ENCODE data around the gene KIF6. TPM values are rescaled to one million over a fixed set of nuclear protein-coding genes. Genes with fewer than 3 reads are reported as not detected.
"Not testable (repeated sequence)": the region's sequence is repeated elsewhere in the genome, so short reads cannot be mapped to it uniquely, and the experiment has no call there.

The KIF6 gene
- total RNA-seq, 2 experiments from 2014 or later = not detected

DNA sequence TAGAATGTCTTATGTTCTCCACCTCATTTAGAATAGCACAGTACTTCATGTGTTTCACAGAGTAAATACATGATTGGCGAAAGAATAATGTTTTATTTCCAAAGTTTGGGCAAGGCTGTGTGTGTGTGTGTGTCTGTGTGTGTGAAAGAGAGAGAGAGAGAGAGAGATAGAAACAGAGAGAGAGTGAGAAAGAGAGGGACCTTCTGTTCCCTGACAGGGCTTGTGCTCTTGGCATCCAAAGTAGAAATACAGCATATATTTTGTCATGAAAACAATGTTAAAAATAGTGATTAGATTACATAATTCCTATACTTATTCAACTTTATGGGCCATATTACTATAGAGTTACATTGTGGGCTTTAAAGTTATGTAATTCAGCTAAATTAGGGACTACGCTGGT is 201.2 kb downstream of the KIF6 start:
- Mint-ChIP-seq H3K4me3 (no peak overlapping the region), H3K4me1 (no peaks in the 10 kb centered on the region), H3K27me3 (peaks cover 8% of the 10 kb centered on the region), H3K9me3 (no peaks in the 10 kb centered on the region), H3K36me3 (no peaks in the 10 kb centered on the region), H3K27ac (no peak overlapping the region)
- ATAC-seq (ENCODE audit: low read depth) (no peak), DNase-seq (no peak)
- POLR2A ChIA-PET = no interaction called here

DNA sequence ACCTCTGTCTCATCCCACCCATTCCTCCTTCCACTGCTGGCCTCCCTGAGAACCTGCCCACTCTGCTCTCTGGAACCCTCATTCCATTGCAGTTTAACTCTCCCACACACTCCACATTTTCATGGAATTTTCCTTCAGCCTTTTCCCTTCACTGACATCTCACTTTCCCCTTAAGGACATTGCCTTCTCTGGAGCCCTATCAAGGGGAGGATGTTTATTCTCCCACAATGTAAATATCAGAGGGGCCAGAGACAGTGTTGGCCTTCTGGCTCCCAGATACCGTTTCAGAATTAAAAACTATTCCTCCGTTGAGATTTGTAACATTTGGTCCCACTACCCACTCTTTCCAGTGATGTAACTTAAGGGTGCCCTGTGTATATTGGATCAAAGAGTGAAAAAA is 203.2 kb downstream of the KIF6 start:
- POLR2A ChIA-PET = no interaction called here
- Mint-ChIP-seq H3K4me1 (no peaks in the 10 kb centered on the region), H3K36me3 (no peaks in the 10 kb centered on the region), H3K27me3 (peaks cover 7% of the 10 kb centered on the region), H3K27ac (no peak overlapping the region), H3K9me3 (no peaks in the 10 kb centered on the region), H3K4me3 (no peak overlapping the region)
- DNase-seq (no peak), ATAC-seq (ENCODE audit: low read depth) (no peak)

DNA sequence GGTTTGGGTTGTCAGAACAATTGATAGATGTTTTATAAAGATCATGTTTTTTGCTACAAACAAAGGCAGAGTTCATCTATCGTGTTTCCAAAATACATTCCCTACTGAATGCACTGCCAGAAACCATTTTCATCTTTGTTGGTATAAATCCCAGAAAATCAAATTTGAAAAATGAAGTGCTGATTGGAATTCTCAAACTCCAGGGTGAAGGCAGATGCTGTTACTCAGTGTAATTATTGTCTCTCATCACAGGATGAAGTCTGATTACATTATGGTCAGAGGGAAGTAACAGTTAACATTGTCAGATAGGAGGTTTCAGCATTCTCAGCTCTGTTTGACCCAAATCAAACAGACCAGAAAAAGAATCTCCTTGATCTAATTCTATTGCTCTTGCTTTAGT is 204.3 kb downstream of the KIF6 start:
- no peak overlapping the region for H3K4me3 Mint-ChIP-seq
- no peak for DNase-seq
- POLR2A ChIA-PET = no interaction called here
- H3K27me3 Mint-ChIP-seq = peaks cover 7% of the 10 kb centered on the region
- H3K36me3 Mint-ChIP-seq = no peaks in the 10 kb centered on the region
- H3K9me3 Mint-ChIP-seq = no peaks in the 10 kb centered on the region
- no peaks in the 10 kb centered on the region for H3K4me1 Mint-ChIP-seq
- ATAC-seq (ENCODE audit: low read depth) = no peak
- no peak overlapping the region for H3K27ac Mint-ChIP-seq

GRCh38 chr6:39520411-39520810 is 204.8 kb downstream of the KIF6 start:
- Mint-ChIP-seq H3K27me3 (peaks cover 7% of the 10 kb centered on the region), H3K9me3 (no peaks in the 10 kb centered on the region), H3K4me1 (no peaks in the 10 kb centered on the region), H3K36me3 (no peaks in the 10 kb centered on the region), H3K4me3 (no peak overlapping the region), H3K27ac (no peak overlapping the region)
- POLR2A ChIA-PET = no interaction called here
- ATAC-seq (ENCODE audit: low read depth) = no peak
- DNase-seq = no peak

- Mint-ChIP-seq H3K27ac (no peak overlapping the region), H3K9me3 (no peaks in the 10 kb centered on the region)
- DNase-seq = no peak
Observed at GRCh38 chr6:39518221-39518620, 207.0 kb downstream of the KIF6 start.

DNA sequence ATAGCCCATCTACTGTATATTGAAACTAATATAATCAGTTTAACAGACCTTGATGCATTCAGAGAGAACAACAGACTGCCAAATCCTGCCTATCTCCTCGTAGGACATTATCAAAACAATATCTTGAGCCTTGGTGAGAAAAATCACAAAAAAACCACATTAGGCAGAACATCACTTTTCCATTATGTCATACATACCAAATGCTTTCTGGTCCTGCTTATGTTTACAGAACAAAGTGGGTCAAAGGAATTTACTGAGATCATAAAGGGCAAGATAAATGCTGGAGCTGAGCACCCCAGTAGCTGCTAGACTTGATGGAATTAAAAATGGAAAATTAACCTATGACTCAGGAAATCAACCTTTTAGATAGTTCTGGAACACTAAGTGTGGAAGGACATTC is 207.5 kb downstream of the KIF6 start:
- DNase-seq = no peak
- no peak overlapping the region for H3K27ac Mint-ChIP-seq
- H3K4me3 Mint-ChIP-seq = no peak overlapping the region
- POLR2A ChIA-PET = no interaction called here
- H3K4me1 Mint-ChIP-seq = no peaks in the 10 kb centered on the region
- no peaks in the 10 kb centered on the region for H3K9me3 Mint-ChIP-seq
- H3K27me3 Mint-ChIP-seq = peaks cover 11% of the 10 kb centered on the region
- H3K36me3 Mint-ChIP-seq = no peaks in the 10 kb centered on the region
- no peak for ATAC-seq (ENCODE audit: low read depth)

More at GRCh38 chr6:39518221-39518620, 207.0 kb downstream of the KIF6 start:
- no peaks in the 10 kb centered on the region for H3K4me1 Mint-ChIP-seq
- H3K36me3 Mint-ChIP-seq = no peaks in the 10 kb centered on the region
- no peak for ATAC-seq (ENCODE audit: low read depth)
- POLR2A ChIA-PET = no interaction called here
- H3K27me3 Mint-ChIP-seq = peaks cover 10% of the 10 kb centered on the region
- no peak overlapping the region for H3K4me3 Mint-ChIP-seq

DNA sequence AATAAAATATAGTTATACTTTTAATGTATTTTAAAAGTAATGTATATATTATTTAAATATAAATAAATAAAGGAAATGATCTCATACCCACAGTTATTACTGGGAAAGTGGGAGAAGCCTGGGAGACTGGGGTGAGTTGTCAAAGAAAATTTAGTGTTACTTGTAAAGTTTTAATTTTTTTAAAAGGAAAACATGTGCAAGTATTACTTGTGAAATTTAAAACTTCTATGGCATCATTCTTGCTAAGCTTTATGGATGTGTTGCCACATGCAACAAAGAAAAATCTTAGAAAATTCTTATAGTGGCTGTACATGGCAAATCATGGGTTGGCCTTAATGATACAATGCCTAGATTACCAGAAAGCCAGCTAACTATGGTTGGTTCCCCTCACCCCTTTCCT is 208.7 kb downstream of the KIF6 start:
- POLR2A ChIA-PET = no interaction called here

DNA sequence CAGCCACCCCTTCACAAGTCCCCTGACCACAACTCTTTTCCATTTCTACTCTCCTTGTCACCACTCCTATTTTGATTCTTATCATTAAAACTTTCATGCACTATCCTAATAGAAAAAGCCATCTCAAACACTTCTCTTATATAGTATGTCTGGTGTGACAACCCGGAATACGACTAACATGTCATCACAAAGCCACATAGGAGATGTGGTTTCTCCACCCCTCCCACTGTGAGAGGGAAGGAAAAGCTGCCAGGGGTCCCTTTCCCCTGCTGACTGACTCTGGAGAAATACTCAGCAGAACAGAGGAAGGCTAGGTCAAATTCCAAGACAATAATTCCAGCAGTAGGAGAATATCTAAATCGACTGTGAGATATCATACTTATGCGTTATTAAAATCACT is 209.7 kb downstream of the KIF6 start:
- no peaks in the 10 kb centered on the region for H3K36me3 Mint-ChIP-seq
- no peak overlapping the region for H3K4me3 Mint-ChIP-seq
- H3K27me3 Mint-ChIP-seq = peaks cover 13% of the 10 kb centered on the region
- DNase-seq = no peak
- POLR2A ChIA-PET = no interaction called here
- no peaks in the 10 kb centered on the region for H3K4me1 Mint-ChIP-seq
- H3K9me3 Mint-ChIP-seq = no peaks in the 10 kb centered on the region
- H3K27ac Mint-ChIP-seq = no peak overlapping the region
- ATAC-seq (ENCODE audit: low read depth) = no peak

More for the DNA sequence above, 208.7 kb downstream of the KIF6 start:
- no peak overlapping the region for H3K27ac Mint-ChIP-seq
- ATAC-seq (ENCODE audit: low read depth) (no peak), DNase-seq (no peak)
- H3K4me1 Mint-ChIP-seq = no peaks in the 10 kb centered on the region
- peaks cover 13% of the 10 kb centered on the region for H3K27me3 Mint-ChIP-seq
- H3K9me3 Mint-ChIP-seq = no peaks in the 10 kb centered on the region
- no peaks in the 10 kb centered on the region for H3K36me3 Mint-ChIP-seq
- no peak overlapping the region for H3K4me3 Mint-ChIP-seq

DNA sequence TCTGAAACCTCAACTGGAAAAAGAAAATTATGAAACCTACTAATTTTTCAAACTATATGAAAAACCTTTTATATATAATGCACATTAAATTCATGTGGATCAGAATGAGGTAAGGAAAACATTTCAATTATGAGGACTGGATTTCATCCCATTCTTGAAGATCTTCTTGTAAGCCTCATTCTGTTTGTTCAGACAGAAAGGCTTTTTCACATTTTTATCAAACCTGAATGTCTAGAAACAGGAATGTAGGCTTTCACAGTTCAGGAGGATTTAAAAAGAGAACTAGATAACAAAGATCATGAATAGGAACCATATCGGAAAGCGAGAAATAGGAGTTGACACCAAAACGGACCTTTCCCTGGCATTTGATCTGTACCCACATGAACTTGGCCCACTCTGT is 210.2 kb downstream of the KIF6 start:
- H3K4me3 Mint-ChIP-seq = no peak overlapping the region
- H3K9me3 Mint-ChIP-seq = no peaks in the 10 kb centered on the region
- peaks cover 13% of the 10 kb centered on the region for H3K27me3 Mint-ChIP-seq
- no peaks in the 10 kb centered on the region for H3K36me3 Mint-ChIP-seq
- no peaks in the 10 kb centered on the region for H3K4me1 Mint-ChIP-seq
- no peak for DNase-seq
- ATAC-seq (ENCODE audit: low read depth) = no peak
- POLR2A ChIA-PET = no interaction called here
- H3K27ac Mint-ChIP-seq = no peak overlapping the region

DNA sequence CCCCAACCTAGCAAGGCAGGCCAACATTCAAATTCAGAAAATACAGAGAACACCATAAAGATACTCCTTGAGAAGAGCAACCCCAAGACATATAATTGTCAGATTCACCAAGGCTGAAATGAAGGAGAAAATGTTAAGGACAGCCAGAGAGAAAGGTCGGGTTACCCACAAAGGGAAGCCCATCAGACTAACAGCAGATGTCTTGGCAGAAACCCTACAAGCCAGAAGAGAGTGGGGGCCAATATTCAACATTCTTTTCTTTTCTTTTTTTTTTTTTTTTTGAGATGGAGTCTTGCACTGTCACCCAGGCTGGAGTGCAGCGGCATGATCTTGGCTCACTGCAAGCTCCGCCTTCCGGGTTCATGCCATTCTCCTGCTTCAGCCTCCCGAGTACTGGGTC is 215.4 kb downstream of the KIF6 start:
- H3K9me3 Mint-ChIP-seq; DNase-seq; POLR2A ChIA-PET; ATAC-seq (ENCODE audit: low read depth); H3K27ac Mint-ChIP-seq; H3K4me3 Mint-ChIP-seq; H3K36me3 Mint-ChIP-seq; H3K4me1 Mint-ChIP-seq; H3K27me3 Mint-ChIP-seq: not testable (repeated sequence)

DNA sequence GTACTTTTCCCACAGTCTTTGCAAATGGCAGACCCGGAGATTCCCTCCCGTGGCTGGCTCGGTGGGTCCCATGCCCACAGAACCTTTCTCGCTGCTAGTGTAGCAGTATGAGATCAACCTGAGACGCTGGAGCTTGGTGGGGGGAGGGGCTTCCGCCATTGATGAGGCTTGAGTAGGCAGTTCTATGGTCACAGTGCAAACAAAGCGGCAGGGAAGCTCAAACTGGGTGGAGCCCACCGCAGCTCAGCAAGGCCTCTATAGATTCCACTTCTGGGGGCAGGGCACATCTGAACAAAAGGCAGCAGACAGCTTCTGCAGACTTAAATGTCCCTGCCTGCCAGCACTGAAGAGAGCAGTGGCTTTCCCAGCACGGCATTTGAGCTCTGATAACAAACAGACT is 216.7 kb downstream of the KIF6 start:
- peaks cover 3% of the 10 kb centered on the region for H3K9me3 Mint-ChIP-seq
- POLR2A ChIA-PET = no interaction called here
- H3K4me3 Mint-ChIP-seq = no peak overlapping the region
- H3K36me3 Mint-ChIP-seq = no peaks in the 10 kb centered on the region
- H3K4me1 Mint-ChIP-seq = no peaks in the 10 kb centered on the region
- H3K27ac Mint-ChIP-seq = no peak overlapping the region
- no peak for ATAC-seq (ENCODE audit: low read depth)
- H3K27me3 Mint-ChIP-seq = peaks cover 10% of the 10 kb centered on the region
- DNase-seq = no peak

DNA sequence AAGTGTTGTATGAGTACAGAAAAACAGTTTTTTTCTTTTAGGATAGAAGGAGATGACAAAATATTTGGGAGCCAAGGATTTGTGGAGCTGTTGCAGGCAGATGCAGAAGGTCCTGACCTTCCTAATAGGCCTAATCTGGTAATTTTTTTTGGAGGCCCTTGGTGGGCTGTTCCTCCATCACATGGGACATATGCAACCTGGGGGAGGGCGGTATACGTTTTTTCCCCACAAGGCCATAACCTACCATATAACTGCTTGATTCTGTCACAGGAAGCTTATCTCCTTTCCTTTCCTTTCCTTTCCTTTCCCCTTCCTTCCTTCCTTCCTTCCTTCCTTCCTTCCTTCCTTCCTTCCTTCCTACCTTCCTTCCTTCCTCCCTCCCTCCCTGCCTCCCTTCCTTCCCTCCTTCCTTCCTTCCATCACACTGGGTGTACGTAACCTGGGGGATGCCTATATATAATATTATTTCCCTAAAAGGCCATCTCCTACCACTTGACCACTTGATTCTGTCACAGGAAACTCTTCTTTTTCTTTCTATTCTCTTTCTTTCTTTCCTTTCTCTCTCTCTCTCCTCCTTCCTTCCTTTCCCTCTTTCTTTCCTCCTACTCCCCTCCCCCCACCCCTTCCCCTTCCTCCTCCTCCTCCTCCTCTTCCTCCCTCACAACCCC is 217.7 kb downstream of the KIF6 start:
- POLR2A ChIA-PET = no interaction called here
- DNase-seq = no peak

DNA sequence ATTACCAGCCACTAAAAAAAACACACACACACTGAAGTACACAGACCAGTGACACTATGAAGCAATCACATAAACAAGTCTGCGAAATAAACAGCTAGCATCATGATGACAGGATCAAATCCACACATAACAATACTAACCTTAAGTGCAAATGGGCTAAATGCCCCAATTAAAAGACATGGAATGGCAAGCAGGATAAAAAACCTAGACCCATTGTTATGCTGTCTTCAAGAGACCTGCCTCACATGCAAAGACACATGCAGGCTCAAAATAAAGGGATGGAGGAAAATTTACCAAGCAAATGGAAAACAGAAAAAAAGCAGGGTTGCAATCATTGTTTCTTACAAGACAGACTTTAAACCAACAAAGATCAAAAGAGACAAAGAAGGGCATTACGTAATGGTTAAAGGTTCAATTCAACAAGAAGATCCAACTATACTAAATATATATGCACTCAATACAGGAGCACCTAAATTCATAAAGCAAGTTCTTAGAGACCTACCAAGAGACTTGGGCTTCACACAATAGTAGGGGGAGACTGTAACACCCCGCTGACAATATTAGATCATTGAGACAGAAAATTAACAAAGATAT is 222.7 kb downstream of the KIF6 start:
- ATAC-seq (ENCODE audit: low read depth) = not testable (repeated sequence)

More for the DNA sequence above, 217.7 kb downstream of the KIF6 start:
- Mint-ChIP-seq H3K27ac (no peak overlapping the region), H3K27me3 (peaks cover 10% of the 10 kb centered on the region), H3K4me1 (no peaks in the 10 kb centered on the region), H3K4me3 (no peak overlapping the region), H3K9me3 (peaks cover 7% of the 10 kb centered on the region), H3K36me3 (no peaks in the 10 kb centered on the region)
- no peak for ATAC-seq (ENCODE audit: low read depth)

GRCh38 chr6:39499053-39499452 is 226.2 kb downstream of the KIF6 start:
- H3K27me3 Mint-ChIP-seq = peaks cover 17% of the 10 kb centered on the region

More for the DNA sequence above, 222.7 kb downstream of the KIF6 start:
- H3K27ac Mint-ChIP-seq, H3K4me1 Mint-ChIP-seq, H3K4me3 Mint-ChIP-seq, POLR2A ChIA-PET, DNase-seq, H3K36me3 Mint-ChIP-seq: not testable (repeated sequence)
- peaks cover 29% of the 10 kb centered on the region for H3K9me3 Mint-ChIP-seq
- peaks cover 16% of the 10 kb centered on the region for H3K27me3 Mint-ChIP-seq

More at GRCh38 chr6:39499053-39499452, 226.2 kb downstream of the KIF6 start:
- DNase-seq = no peak
- Mint-ChIP-seq H3K36me3 (no peaks in the 10 kb centered on the region), H3K27ac (no peak overlapping the region), H3K9me3 (peaks cover 27% of the 10 kb centered on the region), H3K4me1 (no peaks in the 10 kb centered on the region), H3K4me3 (no peak overlapping the region)
- ATAC-seq (ENCODE audit: low read depth) = no peak
- POLR2A ChIA-PET = no interaction called here

Data from activated naive CD8-positive, alpha-beta T cell treated with anti-CD3 and anti-CD28 coated beads, Interleukin-2, amount 10 ng/mL, durations not matched to agents 7 days and 5 days (primary cell).